HCT116 (cell line): ENCODE results near the gene PRG2. TPM values are rescaled to one million over a fixed set of nuclear protein-coding genes. Genes with fewer than 3 reads are reported as not detected.

Experiments
- ATAC-seq: fragments of 200-7000 bp; cut with Tn5 transposase; 2 replicates; pipeline ENCODE4 v1.9.1; 2020; ENCODE audit warnings: mild to moderate bottlenecking, moderate library complexity
- BruUV-seq: library from RNA; stranded (reverse); fragments of 400-500 nt; replicated peaks from 2 replicates; lab custom pipeline; 2021; lab: Mats Ljungman, UMichigan
- CTCF ChIA-PET: fragments of 300-600 bp; sonication (Branson Sonifier 250); formaldehyde crosslinking; loops from one replicate; lab custom pipeline; 2021; ENCODE audit warnings: antibody characterized with exemption; lab: Charles Lee
- POLR2A ChIA-PET: fragments of 300-600, 350-600 bp; sonication (Branson Sonifier 250); formaldehyde crosslinking; loops from one replicate; lab custom pipeline; 2021; ENCODE audit warnings: antibody characterized with exemption; lab: Charles Lee
- RAD21 ChIA-PET, 2 experiments: fragments of 300-600 bp; sonication (Branson Sonifier 250); formaldehyde crosslinking; loops; one replicate each; lab custom pipeline; 2023; ENCODE audit warnings: low total read pairs in 2 of 2; ENCODE audit not compliant: uncharacterized antibody in 2 of 2, unreplicated experiment in 2 of 2, low non-redundant PET in 1 of 2; lab: Charles Lee
- DNase-seq: peaks from one replicate; pipeline ENCODE4 v3.0.0-alpha.2; 2010; ENCODE audit warnings: low read depth, low spot score
- H2AFZ ChIP-seq: fragments of 200-600 bp; shearing (Covaris generic), sonication (generic); 2 replicates; pipeline ENCODE4 v1.6.1; 2017; ENCODE audit warnings: low read depth, mixed run types, mixed read lengths, antibody characterized with exemption, low read length; ENCODE audit not compliant: poor library complexity, severe bottlenecking
- H3K27ac ChIP-seq: 2 replicates; pipeline ENCODE4 v1.5.1; 2012; ENCODE audit warnings: low read depth, low read length
- H3K27me3 ChIP-seq: fragments of 200-600 bp; sonication (generic); 2 replicates; pipeline ENCODE4 v1.6.1; 2016; ENCODE audit warnings: mixed run types, low read length, mixed read lengths; ENCODE audit not compliant: insufficient read depth
- H3K36me3 ChIP-seq, 2 experiments: fragments of 200-500 bp in 1 of 2; fragments of 200-600 bp in 1 of 2; sonication (Bioruptor generic) in 1 of 2; sonication (generic) in 1 of 2; 2 replicates each; pipeline versions ENCODE4 v1.5.1 to v1.6.1; 2014 to 2016; ENCODE audit warnings: low read length in 2 of 2, inconsistent platforms in 1 of 2, mixed read lengths in 1 of 2, mixed run types in 1 of 2; ENCODE audit not compliant: insufficient read depth in 2 of 2, control insufficient read depth in 1 of 2
- H3K4me1 ChIP-seq, 2 experiments: fragments of 200-600 bp in 1 of 2; sonication (generic) in 1 of 2; 2 replicates each; pipeline versions ENCODE4 v1.5.1 to v1.6.1; 2012 to 2017; ENCODE audit warnings: low read length in 2 of 2, inconsistent platforms in 1 of 2, mild to moderate bottlenecking in 1 of 2, mixed read lengths in 1 of 2, mixed run types in 1 of 2, moderate library complexity in 1 of 2; ENCODE audit not compliant: insufficient read depth in 2 of 2, control insufficient read depth in 1 of 2
- H3K4me2 ChIP-seq: fragments of 200-600 bp; sonication (generic); 2 replicates; pipeline ENCODE4 v1.6.1; 2017; ENCODE audit warnings: mixed run types, low read length, mixed read lengths
- H3K4me3 ChIP-seq, 2 experiments: fragments of 200-600 bp in 1 of 2; sonication (generic) in 1 of 2; replicated peaks in 1 of 2; 2 replicates each; pipeline ENCODE4 v1.5.1; 2011 to 2016; ENCODE audit warnings: low read length in 2 of 2, control low read depth in 1 of 2, low read depth in 1 of 2, mild to moderate bottlenecking in 1 of 2, mixed read lengths in 1 of 2, mixed run types in 1 of 2
- H3K79me2 ChIP-seq: fragments of 200-600 bp; sonication (generic); 2 replicates; pipeline ENCODE4 v1.6.1; 2017; ENCODE audit warnings: mild to moderate bottlenecking, mixed run types, low read length, moderate library complexity, mixed read lengths; ENCODE audit not compliant: insufficient read depth
- H3K9ac ChIP-seq: fragments of 200-600 bp; sonication (generic); 2 replicates; pipeline ENCODE4 v1.6.1; 2016; ENCODE audit warnings: low read length, mixed read lengths
- H3K9me2 ChIP-seq: fragments of 200-600 bp; sonication (generic), shearing (Covaris generic); 2 replicates; pipeline ENCODE4 v1.6.1; 2017; ENCODE audit warnings: mixed run types, mild to moderate bottlenecking, moderate library complexity; ENCODE audit not compliant: insufficient read depth
- H3K9me3 ChIP-seq, 2 experiments: fragments of 200-500 bp in 1 of 2; fragments of 200-600 bp in 1 of 2; sonication (Bioruptor generic) in 1 of 2; sonication (generic) in 1 of 2; 2 replicates each; pipeline ENCODE4 v1.6.1; 2014 to 2017; ENCODE audit warnings: low read length in 2 of 2, mixed read lengths in 2 of 2, inconsistent platforms in 1 of 2, low read depth in 1 of 2, mild to moderate bottlenecking in 1 of 2, mixed run types in 1 of 2, moderate library complexity in 1 of 2; ENCODE audit not compliant: control insufficient read depth in 1 of 2, insufficient read depth in 1 of 2
- H4K20me1 ChIP-seq: fragments of 200-600 bp; sonication (generic), shearing (Covaris generic); 2 replicates; pipeline ENCODE4 v1.6.1; 2017; ENCODE audit warnings: mixed run types, mild to moderate bottlenecking, moderate library complexity; ENCODE audit not compliant: insufficient read depth
- CEBPB ChIP-seq: IDR thresholded peaks from 2 replicates; pipeline ENCODE4 v1.6.1; 2012; ENCODE audit warnings: low read depth
- CTCF ChIP-seq, 3 experiments: fragments of 200-600 bp in 1 of 3; sonication (generic) in 1 of 3; IDR thresholded peaks in 2 of 3; conservative IDR thresholded peaks in 1 of 3; 2 replicates each; pipeline ENCODE4 v1.5.1; 2012 to 2017; ENCODE audit warnings: low read depth in 2 of 3, low read length in 2 of 3, antibody characterized with exemption in 1 of 3, borderline replicate concordance in 1 of 3, control low read depth in 1 of 3, mild to moderate bottlenecking in 1 of 3, mixed read lengths in 1 of 3, mixed run types in 1 of 3, moderate library complexity in 1 of 3; ENCODE audit not compliant: insufficient read depth in 1 of 3
- EGR1 ChIP-seq: IDR thresholded peaks from 2 replicates; pipeline ENCODE4 v1.6.1; 2012; ENCODE audit warnings: low read depth
- ELF1 ChIP-seq: IDR thresholded peaks from 2 replicates; pipeline ENCODE4 v1.6.1; 2012; ENCODE audit warnings: low read depth, borderline replicate concordance
- EZH2 ChIP-seq: fragments of 200-600 bp; sonication (generic); IDR thresholded peaks from 2 replicates; pipeline ENCODE4 v1.6.1; 2017; ENCODE audit warnings: antibody characterized with exemption, mixed run types
- EZH2phosphoT487 ChIP-seq: fragments of 200-600 bp; IDR thresholded peaks from 2 replicates; pipeline ENCODE4 v1.6.1; 2018; ENCODE audit warnings: antibody characterized with exemption, borderline replicate concordance
- POLR2A ChIP-seq: IDR thresholded peaks from 2 replicates; pipeline ENCODE4 v1.7.0; 2011; ENCODE audit warnings: borderline replicate concordance; ENCODE audit not compliant: insufficient read depth, insufficient read length; ENCODE audit errors: extremely low read depth
- POLR2AphosphoS5 ChIP-seq: IDR thresholded peaks from 2 replicates; pipeline ENCODE4 v1.6.1; 2011; ENCODE audit warnings: mild to moderate bottlenecking, low read depth, low read length, moderate library complexity
- REST ChIP-seq: IDR thresholded peaks from 2 replicates; pipeline ENCODE4 v1.6.1; 2012; ENCODE audit warnings: low read depth
- SIN3A ChIP-seq: IDR thresholded peaks from 2 replicates; pipeline ENCODE4 v1.6.1; 2012; ENCODE audit warnings: low read depth
- SRF ChIP-seq: IDR thresholded peaks from 2 replicates; pipeline ENCODE4 v1.6.1; 2012; ENCODE audit warnings: low read depth
- intact Hi-C: fragments of 100-400 bp; cut with micrococcal nuclease; formaldehyde crosslinking; loops from 2 replicates; pipeline ENCODE4 v1.10.0; 2022
- total RNA-seq: library from RNA; stranded (reverse); gene quantifications from one replicate; pipeline ENCODE4 v1.2.1, GENCODE V29; 2021; ENCODE audit not compliant: unreplicated experiment

Gene PRG2
- total RNA-seq, 1 experiment from 2014 or later: 0.81 TPM

- DNase-seq (no peak), ATAC-seq (no peak)
- Histone ChIP-seq H3K27me3 (no peaks in the 10 kb centered on the region), H3K27ac (no peak overlapping the region), H4K20me1 (no peaks in the 10 kb centered on the region)
- ChIA-PET CTCF (no interaction called here), POLR2A (no interaction called here)
- no peak for TF ChIP-seq EGR1
- no peak for TF ChIP-seq REST
- no peak for TF ChIP-seq SRF
- no peak for TF ChIP-seq CEBPB
- no peak for TF ChIP-seq POLR2AphosphoS5
- no peak for TF ChIP-seq CTCF (IDR thresholded peaks at IDR 0.05 in 2 of 3, conservative IDR thresholded peaks at IDR 0.05 in 1 of 3; ENCODE audit: borderline replicate concordance in 1 of 3, insufficient read depth in 1 of 3, low read depth in 2 of 3, low read length in 2 of 3)
- no peak for TF ChIP-seq EZH2
- no peak for TF ChIP-seq EZH2phosphoT487
- TF ChIP-seq ELF1: no peak
- no peak for TF ChIP-seq SIN3A
- TF ChIP-seq POLR2A: no peak
- TF ChIP-seq, all 23 proteins: peak for 0
- H3K4me1 ChIP-seq: peaks cover 0 to 4% of the 10 kb centered on the region in 2 experiments; a peak in 1 of 4 replicates
- no peaks in the 10 kb centered on the region for H3K9me3 ChIP-seq
- intact Hi-C loops: no loop called here
- no peak overlapping the region for H3K9ac ChIP-seq
- H2AFZ ChIP-seq: no peak overlapping the region
- RAD21 ChIA-PET: no interaction called here
- H3K4me3 ChIP-seq: no peak overlapping the region
- H3K4me2 ChIP-seq: no peak overlapping the region
- H3K9me2 ChIP-seq: no peaks in the 10 kb centered on the region
- no TSS peak for BruUV-seq
- H3K79me2 ChIP-seq: no peaks in the 10 kb centered on the region
- H3K36me3 ChIP-seq: peaks cover 0 to 4% of the 10 kb centered on the region in 2 experiments; a peak in 2 of 4 replicates
These were observed 23.2 kb upstream of the PRG2 start for GRCh38 chr11:57413681-57414080.
